CD4-positive, alpha-beta T cell (primary cell): ENCODE data around the gene SELENOK. TPM values are rescaled to one million over a fixed set of nuclear protein-coding genes. Genes with fewer than 3 reads are reported as not detected.

Source experiments
- ATAC-seq: fragments of 200-7000 bp; cut with Tn5 transposase; one replicate; pipeline ENCODE4 v1.10.0; 2022; ENCODE audit warnings: mild to moderate bottlenecking; ENCODE audit not compliant: poor library complexity
- CTCF ChIA-PET: fragments of 350-600 bp; sonication (Branson Sonifier 250); formaldehyde crosslinking; loops from one replicate; lab custom pipeline; 2021; ENCODE audit warnings: antibody characterized with exemption, inconsistent platforms; lab: Charles Lee
- POLR2A ChIA-PET: fragments of 350-600 bp; sonication (Branson Sonifier 250); formaldehyde crosslinking; loops from one replicate; lab custom pipeline; 2021; ENCODE audit warnings: antibody characterized with exemption, inconsistent platforms; lab: Charles Lee
- DNase-seq, 14 experiments: peaks; one replicate each; pipeline ENCODE4 v3.0.0-alpha.2; 2013 to 2020; ENCODE audit warnings: mixed read lengths in 2 of 14
- H3K27ac ChIP-seq, 2 donors: one replicate each; pipeline versions ENCODE4 v1.5.1 to v1.7.0; 2013; ENCODE audit warnings: low read length in 2 of 2, low read depth in 1 of 2, mild to moderate bottlenecking in 1 of 2
- H3K27me3 ChIP-seq, 2 experiments: 1 replicate in 1 of 2; 2 replicates in 1 of 2; pipeline versions ENCODE4 v1.6.1 to v1.7.0; 2013; ENCODE audit warnings: low read length in 2 of 2, control low read depth in 1 of 2, mild to moderate bottlenecking in 1 of 2, moderate library complexity in 1 of 2; ENCODE audit not compliant: insufficient read depth in 2 of 2, control insufficient read depth in 1 of 2
- H3K36me3 ChIP-seq: one replicate; pipeline ENCODE4 v1.6.1; 2013; ENCODE audit warnings: low read length, control low read depth; ENCODE audit not compliant: insufficient read depth
- H3K4me1 ChIP-seq: one replicate; pipeline ENCODE4 v1.6.1; 2013; ENCODE audit warnings: low read length, control low read depth; ENCODE audit not compliant: insufficient read depth
- H3K4me3 ChIP-seq: one replicate; pipeline ENCODE4 v1.5.1; 2013; ENCODE audit warnings: mild to moderate bottlenecking, low read length, moderate library complexity
- H3K9me3 ChIP-seq, 2 experiments: 1 replicate in 1 of 2; 2 replicates in 1 of 2; pipeline versions ENCODE4 v1.6.1 to v1.7.0; 2013; ENCODE audit warnings: low read length in 2 of 2, mild to moderate bottlenecking in 2 of 2, control low read depth in 1 of 2, moderate library complexity in 1 of 2; ENCODE audit not compliant: control insufficient read depth in 1 of 2, insufficient read depth in 1 of 2
- H3K27ac Mint-ChIP-seq: one replicate; pipeline ENCODE4 v1.8.0; 2020; ENCODE audit warnings: mixed read lengths
- H3K27me3 Mint-ChIP-seq: one replicate; pipeline ENCODE4 v1.8.0; 2021; ENCODE audit warnings: mixed read lengths
- H3K36me3 Mint-ChIP-seq: one replicate; pipeline ENCODE4 v1.8.0; 2021; ENCODE audit warnings: low read depth, mixed read lengths
- H3K4me1 Mint-ChIP-seq: one replicate; pipeline ENCODE4 v1.8.0; 2021; ENCODE audit warnings: low read depth, mixed read lengths
- H3K4me3 Mint-ChIP-seq: one replicate; pipeline ENCODE4 v1.8.0; 2020; ENCODE audit warnings: mild to moderate bottlenecking, mixed read lengths
- H3K9me3 Mint-ChIP-seq: one replicate; pipeline ENCODE4 v1.8.0; 2020; ENCODE audit warnings: mixed read lengths
- intact Hi-C, 2 experiments: fragments of 100-400 bp; cut with DNase I in 1 of 2; cut with micrococcal nuclease in 1 of 2; formaldehyde crosslinking; loops; one replicate each; pipeline versions ENCODE4 v1.15.1 to v1.9.0; 2023 to 2025; cut with DNase I, micrococcal nuclease
- total RNA-seq, 174 experiments: library from RNA in 2 of 174; stranded (reverse) in 2 of 174; gene quantifications; one replicate each; pipeline ENCODE4 v1.2.3 and lab custom pipeline; 2021 to 2026
- TF ChIP-seq, protein P1 (sequence below): fragments of 200-600 bp; IDR thresholded peaks from one replicate; pipeline ENCODE4 v1.8.0; 2022; ENCODE audit warnings: antibody characterized with exemption, mild to moderate bottlenecking

The SELENOK gene
- total RNA-seq, 2 experiments from 2014 or later: 153 to 159 TPM

DNA sequence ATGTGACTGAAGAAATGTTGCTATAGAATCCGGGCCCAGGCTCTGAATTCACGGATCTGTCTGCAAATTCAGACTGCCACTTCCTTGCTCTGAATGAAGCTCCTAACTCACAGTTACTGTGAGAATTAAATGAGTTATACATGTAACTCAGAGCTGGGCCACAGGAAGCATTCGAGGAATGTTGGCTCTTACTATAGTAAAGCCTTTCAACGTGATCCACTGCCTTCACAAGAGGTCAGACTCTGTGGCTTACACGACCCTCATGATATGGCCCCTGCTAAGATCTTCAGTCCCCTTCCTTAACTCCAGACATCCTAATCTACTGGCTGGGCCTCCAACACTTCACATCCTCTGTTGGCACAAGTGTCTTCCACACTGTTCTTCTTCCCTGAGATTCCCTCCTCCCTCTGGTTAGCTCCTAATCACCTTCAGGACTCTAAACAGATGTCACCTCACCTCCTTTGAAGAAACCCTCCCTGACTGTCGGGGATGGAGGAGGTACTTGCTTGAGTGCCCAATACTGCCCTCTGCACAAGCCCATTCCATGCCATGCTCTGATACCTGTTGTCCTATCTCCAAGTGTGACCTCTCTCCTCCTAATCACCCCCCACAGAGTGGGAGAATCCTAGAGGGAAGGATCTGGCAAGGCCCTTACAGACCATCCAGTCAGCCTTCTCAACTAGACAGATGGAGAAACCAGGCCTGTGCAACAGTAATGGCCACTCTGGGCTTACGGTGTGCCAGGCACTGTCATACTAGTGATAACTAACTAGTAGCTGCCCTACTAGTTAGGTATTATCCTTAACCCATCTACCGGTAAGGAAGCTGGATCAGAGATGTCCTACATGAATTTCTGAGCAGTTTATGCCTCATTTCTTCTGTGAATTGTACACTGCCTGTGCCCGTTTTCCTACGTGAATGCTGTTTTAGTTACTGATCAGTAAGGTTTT, 11.0 kb downstream of the SELENOK start:
- H3K27me3 Mint-ChIP-seq: no peaks in the 10 kb centered on the region
- peaks cover 81% of the 10 kb centered on the region for H3K36me3 Mint-ChIP-seq
- Histone ChIP-seq H3K4me3 (peak overlapping the region; percentile 82), H3K4me1 (peaks cover 21% of the 10 kb centered on the region), H3K9me3 (no peaks in the 10 kb centered on the region), H3K27me3 (no peaks in the 10 kb centered on the region), H3K36me3 (peaks cover 65% of the 10 kb centered on the region), H3K27ac (no peak overlapping the region)
- POLR2A ChIA-PET: interaction anchor here (1.2 to 4.7 kb wide), 2 partner anchors 11 to 533 kb away, joined by 4 to 53 read pairs; partner anchors contain the start of genes DCP1A and SELENOK
- TF ChIP-seq, protein P1, sequence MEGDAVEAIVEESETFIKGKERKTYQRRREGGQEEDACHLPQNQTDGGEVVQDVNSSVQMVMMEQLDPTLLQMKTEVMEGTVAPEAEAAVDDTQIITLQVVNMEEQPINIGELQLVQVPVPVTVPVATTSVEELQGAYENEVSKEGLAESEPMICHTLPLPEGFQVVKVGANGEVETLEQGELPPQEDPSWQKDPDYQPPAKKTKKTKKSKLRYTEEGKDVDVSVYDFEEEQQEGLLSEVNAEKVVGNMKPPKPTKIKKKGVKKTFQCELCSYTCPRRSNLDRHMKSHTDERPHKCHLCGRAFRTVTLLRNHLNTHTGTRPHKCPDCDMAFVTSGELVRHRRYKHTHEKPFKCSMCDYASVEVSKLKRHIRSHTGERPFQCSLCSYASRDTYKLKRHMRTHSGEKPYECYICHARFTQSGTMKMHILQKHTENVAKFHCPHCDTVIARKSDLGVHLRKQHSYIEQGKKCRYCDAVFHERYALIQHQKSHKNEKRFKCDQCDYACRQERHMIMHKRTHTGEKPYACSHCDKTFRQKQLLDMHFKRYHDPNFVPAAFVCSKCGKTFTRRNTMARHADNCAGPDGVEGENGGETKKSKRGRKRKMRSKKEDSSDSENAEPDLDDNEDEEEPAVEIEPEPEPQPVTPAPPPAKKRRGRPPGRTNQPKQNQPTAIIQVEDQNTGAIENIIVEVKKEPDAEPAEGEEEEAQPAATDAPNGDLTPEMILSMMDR: no peak
- ATAC-seq (no peak), DNase-seq (no peak)
- H3K27ac Mint-ChIP-seq: peak overlapping the region; percentile 93
- peak overlapping the region; percentile 100 for H3K4me3 Mint-ChIP-seq
- peaks cover 42% of the 10 kb centered on the region for H3K4me1 Mint-ChIP-seq
- no peaks in the 10 kb centered on the region for H3K9me3 Mint-ChIP-seq
- CTCF ChIA-PET: interaction anchor here (0.6 to 1.2 kb wide), 2 partner anchors 10 to 39 kb away, joined by 3 read pairs; no protein-coding TSS in a partner anchor
- intact Hi-C loops: loop anchor here in 1 of 2 experiments (2.0 to 10.0 kb wide), 3 partner anchors 14 to 756 kb away; partner anchors contain the start of gene TKT

DNA sequence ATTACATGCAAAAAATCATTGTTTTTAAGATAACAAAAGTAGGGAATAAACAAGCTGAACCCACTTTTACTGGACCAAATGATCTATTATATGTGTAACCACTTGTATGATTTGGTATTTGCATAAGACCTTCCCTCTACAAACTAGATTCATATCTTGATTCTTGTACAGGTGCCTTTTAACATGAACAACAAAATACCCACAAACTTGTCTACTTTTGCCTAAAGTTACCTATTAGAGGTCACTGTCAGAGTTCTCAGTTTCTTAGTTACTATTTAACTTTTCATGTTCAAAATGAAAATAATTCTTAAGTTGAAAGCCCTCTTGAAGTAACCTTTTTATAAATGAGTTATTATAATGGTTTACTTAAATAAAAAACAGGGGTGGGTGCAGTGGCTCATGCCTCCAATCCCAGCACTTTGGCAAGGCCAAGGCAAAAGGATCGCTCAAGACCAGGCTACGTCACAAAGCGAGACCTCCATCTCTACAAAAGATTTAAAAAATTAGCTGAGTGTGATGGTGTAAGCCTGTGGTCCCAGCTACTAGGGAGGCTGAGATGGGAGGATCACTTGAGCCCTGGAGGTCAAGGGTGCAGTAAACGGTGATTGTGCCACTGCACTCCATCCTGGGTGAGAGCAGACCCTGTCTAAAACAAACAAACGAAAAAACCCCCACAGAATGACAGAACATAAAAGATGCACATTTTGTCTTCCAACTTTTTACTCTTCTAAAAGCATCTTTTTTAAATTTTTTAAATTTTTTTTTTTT, 25.7 kb downstream of the SELENOK start:
- H3K9me3 Mint-ChIP-seq: no peaks in the 10 kb centered on the region
- H3K27ac Mint-ChIP-seq: no peak overlapping the region
- POLR2A ChIA-PET: no interaction called here
- CTCF ChIA-PET: no interaction called here
- H3K4me1 ChIP-seq: no peaks in the 10 kb centered on the region
- no peak overlapping the region for H3K27ac ChIP-seq
- intact Hi-C loops: loop anchor here in 1 of 2 experiments (5.0 kb wide), 1 partner anchor 41 kb away; no protein-coding TSS in a partner anchor
- no peaks in the 10 kb centered on the region for H3K4me1 Mint-ChIP-seq
- H3K36me3 Mint-ChIP-seq: peaks cover 87% of the 10 kb centered on the region
- no peak overlapping the region for H3K4me3 ChIP-seq
- no peak for ATAC-seq
- TF ChIP-seq, protein P1: no peak
- DNase-seq: no peak
- no peaks in the 10 kb centered on the region for H3K27me3 ChIP-seq
- H3K36me3 ChIP-seq: peaks cover 70% of the 10 kb centered on the region
- H3K4me3 Mint-ChIP-seq: no peak overlapping the region
- H3K27me3 Mint-ChIP-seq: no peaks in the 10 kb centered on the region
- H3K9me3 ChIP-seq: no peaks in the 10 kb centered on the region

DNA sequence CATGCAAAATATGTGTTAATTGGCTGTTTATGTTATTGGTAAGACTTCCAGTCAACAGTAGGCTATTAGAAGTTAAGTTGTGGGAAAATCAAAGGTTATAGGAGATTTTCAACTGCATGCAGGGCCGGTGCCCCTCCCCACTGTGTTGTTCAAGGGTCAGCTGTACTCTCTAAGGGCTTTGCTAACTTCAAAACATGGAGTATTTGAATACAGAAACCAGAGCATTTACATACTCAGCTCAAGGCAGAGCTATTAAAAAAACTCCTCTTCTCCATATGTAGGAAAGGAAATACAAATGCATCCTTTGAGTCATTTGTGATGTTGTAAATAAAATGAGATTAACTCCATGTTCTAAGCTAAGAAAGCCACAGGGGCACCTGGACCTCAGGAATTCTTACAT, 28.5 kb downstream of the SELENOK start:
- intact Hi-C loops: no loop called here
- no peak overlapping the region for H3K27ac Mint-ChIP-seq
- peaks cover 73% of the 10 kb centered on the region for H3K36me3 Mint-ChIP-seq

More for the DNA sequence above, 28.5 kb downstream of the SELENOK start:
- Mint-ChIP-seq H3K4me1 (no peaks in the 10 kb centered on the region), H3K9me3 (no peaks in the 10 kb centered on the region), H3K27me3 (no peaks in the 10 kb centered on the region), H3K4me3 (no peak overlapping the region)
- peaks cover 55% of the 10 kb centered on the region for H3K36me3 ChIP-seq
- H3K9me3 ChIP-seq: no peaks in the 10 kb centered on the region
- H3K4me3 ChIP-seq: no peak overlapping the region
- ATAC-seq (no peak), DNase-seq (no peak)
- ChIA-PET POLR2A (no interaction called here), CTCF (no interaction called here)
- no peak overlapping the region for H3K27ac ChIP-seq
- TF ChIP-seq, protein P1: no peak
- H3K4me1 ChIP-seq: no peaks in the 10 kb centered on the region
- no peaks in the 10 kb centered on the region for H3K27me3 ChIP-seq
